SH-SY5Y (cell line): ENCODE data around the gene ATP8A2.

Experiments used
- GATA2 ChIP-seq: IDR thresholded peaks from 2 replicates; pipeline ENCODE4 v1.6.1; 2011; ENCODE audit warnings: mild to moderate bottlenecking, low read depth, low read length
- GATA3 ChIP-seq: IDR thresholded peaks from 2 replicates; pipeline ENCODE4 v1.6.1; 2011; ENCODE audit warnings: low read depth, mild to moderate bottlenecking, low read length, moderate library complexity

Gene ATP8A2

DNA sequence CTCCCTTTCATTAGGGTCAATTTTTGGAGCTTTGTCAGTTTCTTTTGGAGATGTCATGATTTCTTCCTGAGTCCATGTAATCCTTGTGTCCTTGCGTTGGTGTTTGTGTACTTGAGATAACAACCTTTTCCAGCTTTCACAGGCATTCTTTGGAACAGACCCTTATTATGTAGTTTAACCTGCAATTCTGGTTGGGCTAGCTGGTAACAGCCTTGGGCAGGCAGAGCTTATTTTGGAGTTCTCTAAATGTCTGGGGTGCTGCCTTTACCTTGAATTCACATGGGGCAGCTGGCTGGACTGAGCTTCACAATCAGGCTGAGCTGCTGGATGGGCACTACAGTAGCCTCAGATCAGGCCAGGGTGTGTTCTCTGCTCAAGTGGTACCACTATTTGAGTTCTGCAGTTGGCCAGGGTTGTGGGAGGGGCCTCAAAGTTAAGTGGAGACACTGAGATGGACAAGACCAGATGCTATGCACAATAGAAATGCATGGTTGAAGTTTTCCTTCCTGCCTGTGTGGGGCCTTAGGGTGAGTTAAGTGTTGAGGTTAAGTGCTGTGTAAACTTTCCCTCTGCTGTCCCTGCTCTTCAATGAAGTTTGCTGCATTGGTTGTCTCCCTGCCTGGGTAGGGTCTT lies 277.3 kb downstream of the ATP8A2 start:
- TF ChIP-seq GATA3 (no peak), GATA2 (no peak)

DNA sequence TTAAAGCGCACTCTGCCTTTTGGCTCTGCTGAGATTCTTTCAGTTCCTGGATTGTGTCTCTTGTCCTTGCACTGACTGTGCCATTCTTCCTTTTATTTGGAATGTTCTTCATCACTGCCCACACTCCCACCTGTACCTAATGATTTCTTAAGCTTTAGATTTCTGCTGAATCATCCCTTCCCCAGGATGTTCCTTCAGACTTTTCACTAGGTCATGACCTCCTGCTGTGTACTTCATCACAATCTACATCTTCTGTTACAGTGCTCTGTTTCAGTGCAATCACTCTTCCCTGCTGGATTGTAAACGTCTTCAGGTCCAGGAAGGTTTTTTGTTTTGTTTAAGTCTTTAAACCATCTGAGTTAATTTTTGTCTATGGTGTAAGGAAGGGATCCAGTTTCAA lies 281.0 kb downstream of the ATP8A2 start:
- TF ChIP-seq GATA3 (no peak), GATA2 (no peak)

- TF ChIP-seq GATA2 (no peak), GATA3 (no peak)
Measured at GRCh38 chr13:25654322-25654721, 282.5 kb downstream of the ATP8A2 start.

GRCh38 chr13:25657157-25657556 lies 285.4 kb downstream of the ATP8A2 start:
- TF ChIP-seq GATA2 (no peak), GATA3 (no peak)

- TF ChIP-seq GATA2 (0 out of 2 replicates have a peak, but pooled peaks have one; percentile 54), GATA3 (no peak)
Measured at GRCh38 chr13:25659091-25659795, 287.5 kb downstream of the ATP8A2 start.

GRCh38 chr13:25660996-25661395 lies 289.2 kb downstream of the ATP8A2 start:
- TF ChIP-seq GATA2 (no peak), GATA3 (no peak)

DNA sequence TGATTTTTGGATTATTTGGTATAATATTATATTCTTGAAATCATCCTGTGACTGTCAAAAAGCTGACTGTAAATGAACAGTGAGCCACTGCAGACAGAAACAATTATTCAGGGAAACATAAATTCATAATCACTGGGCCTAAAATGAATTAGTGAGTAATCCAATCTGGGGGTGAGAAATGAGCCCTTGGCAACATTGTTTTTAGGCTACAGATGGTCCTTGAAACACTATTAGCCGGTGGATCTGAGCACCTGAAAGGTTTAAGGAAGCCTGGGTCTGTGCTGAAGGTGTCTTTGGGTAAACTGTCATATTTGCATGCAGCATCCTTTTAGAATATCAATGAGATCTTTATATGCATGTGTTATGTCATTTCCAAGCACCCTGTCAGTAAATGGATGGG lies 290.7 kb downstream of the ATP8A2 start:
- TF ChIP-seq GATA3, result no peak
- TF ChIP-seq GATA2, result no peak

DNA sequence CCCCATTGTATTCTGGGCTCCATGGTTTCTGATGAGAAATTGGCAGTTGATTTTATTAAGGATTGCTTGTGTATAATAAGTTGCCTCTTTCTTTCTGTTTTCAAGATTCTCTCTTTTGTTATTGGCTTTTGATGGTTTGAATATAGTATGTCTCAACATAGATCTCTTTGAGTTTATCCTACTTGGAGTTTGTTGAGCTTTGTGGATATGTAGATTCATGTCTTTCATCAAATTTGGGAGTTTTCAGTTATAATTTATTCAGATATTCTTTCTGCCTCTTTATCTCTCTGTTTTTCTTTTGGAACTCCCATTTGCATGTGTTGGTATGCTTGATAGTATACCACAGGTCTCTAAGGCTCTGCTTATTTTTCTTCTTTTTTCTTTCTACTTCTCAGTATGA lies 296.6 kb downstream of the ATP8A2 start:
- TF ChIP-seq GATA2 (no peak), GATA3 (no peak)

DNA sequence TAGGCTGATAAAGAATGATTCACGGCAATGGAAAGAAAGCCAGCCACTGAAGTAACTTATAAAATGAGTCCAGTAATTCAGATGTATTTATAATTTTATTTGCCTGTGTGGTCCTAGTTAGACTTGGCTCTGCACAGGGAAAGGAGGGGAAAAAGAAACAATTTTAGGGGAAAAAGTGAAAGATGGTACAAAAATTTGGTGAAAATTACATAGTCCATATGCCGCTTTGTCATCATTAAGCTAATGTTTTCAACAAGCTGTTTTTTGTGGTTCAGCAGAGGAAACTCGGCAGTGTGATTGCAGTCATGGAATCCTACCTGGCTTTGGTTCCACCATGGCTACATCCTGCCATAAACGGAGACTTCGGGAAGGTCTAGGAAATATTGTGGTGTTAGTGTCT lies 301.9 kb downstream of the ATP8A2 start:
- TF ChIP-seq GATA2 (no peak), GATA3 (no peak)

GRCh38 chr13:25674371-25674770 lies 302.6 kb downstream of the ATP8A2 start:
- no peak for TF ChIP-seq GATA2
- no peak for TF ChIP-seq GATA3

DNA sequence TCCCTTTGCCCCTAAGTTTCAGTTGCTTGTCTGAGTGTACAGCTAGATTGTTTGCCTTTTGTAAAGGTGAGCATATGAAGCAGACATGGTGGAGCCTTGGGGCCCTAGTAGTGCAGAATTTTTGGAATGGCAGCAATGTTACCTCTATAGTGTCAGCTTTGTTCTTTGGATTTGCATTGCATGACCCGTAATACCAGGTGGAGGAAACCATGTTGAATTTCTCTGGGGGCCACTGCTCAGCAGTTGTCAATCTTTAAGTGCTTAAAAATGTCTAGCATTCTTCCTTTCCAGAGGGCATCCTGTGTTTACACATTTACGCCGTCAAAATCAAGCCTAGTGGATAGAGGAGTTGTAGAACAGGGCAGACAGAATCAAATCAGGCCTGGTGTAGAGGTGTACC lies 303.3 kb downstream of the ATP8A2 start:
- TF ChIP-seq GATA3 (no peak), GATA2 (no peak)

DNA sequence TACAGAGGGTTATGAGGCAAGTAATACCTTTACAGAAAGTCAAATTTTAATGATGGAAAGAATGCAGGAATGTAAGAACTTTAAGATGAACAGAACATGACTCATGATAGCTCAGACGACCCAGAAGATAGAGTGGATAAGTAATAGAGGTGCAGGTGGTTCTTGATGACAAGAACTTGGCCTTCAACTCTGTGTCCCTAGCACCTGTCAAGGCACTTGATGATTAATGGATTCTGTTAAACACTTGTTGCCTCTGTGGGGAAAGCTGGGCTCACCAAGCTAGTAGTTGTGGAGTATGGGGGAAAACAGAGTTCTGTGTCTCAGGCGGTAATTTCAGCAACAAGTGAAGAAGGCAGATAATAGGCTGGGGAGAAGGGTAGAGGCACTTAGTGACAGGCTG lies 306.2 kb downstream of the ATP8A2 start:
- TF ChIP-seq GATA3, result no peak
- no peak for TF ChIP-seq GATA2

DNA sequence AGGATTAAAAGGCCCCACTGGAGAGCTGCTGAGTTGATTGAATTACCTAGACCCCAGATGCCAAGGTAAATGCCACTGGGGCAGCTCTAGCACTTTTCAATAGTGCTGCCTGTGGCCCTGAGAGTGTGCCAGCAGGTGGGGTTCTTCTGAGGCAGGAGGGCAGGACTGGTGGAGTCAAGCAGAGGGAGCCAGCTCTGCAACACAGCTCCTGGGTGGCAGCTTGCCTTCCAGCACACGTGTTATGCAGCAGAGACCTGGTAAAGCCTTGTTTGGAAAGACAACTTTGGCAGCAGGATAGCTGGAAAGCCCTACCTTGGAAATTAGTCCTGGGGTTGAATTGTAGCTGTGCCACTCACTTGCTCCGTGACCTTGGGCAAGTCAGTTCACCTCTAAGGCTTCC lies 306.6 kb downstream of the ATP8A2 start:
- no peak for TF ChIP-seq GATA3
- TF ChIP-seq GATA2, result no peak

GRCh38 chr13:25679159-25679558 lies 307.4 kb downstream of the ATP8A2 start:
- TF ChIP-seq GATA3 (no peak), GATA2 (no peak)

DNA sequence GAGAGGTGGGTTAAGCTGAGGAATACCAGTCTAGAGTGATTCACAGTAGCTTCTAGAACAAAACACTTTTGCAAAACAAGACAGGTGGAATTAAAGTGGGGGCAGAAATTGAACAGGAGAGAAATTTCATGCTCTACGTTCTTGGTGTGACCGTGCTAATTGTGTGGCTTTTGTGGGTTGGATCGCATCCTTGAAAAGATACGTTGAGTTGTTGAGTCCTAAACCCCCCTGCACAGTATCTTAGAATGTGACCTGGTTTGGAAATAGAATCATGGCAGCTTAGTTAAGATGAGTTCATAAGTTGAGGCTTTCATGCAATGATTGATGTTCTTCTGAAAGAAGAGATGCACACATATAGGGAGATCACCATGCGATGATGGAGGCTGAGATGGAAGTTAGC lies 308.2 kb downstream of the ATP8A2 start:
- no peak for TF ChIP-seq GATA3
- no peak for TF ChIP-seq GATA2

DNA sequence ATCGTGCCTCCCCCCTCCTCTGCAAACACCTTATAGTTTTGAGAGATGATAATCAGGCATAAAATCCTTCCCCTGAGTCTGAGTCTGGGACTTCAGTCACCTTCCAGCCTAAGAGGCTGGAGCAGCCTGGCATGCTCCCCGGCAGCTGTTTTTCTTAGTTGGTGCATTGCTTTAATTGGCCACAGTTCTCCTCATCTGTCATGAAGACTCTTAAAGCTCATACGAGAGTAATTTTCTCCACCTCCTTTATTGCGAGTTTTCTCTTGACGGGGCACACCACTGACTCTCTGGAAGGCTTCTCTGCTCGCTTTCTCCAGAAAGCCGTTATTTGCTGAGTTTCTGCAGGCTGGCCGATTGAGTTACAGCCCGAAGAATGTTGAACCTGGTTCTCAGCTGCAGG lies 310.5 kb downstream of the ATP8A2 start:
- TF ChIP-seq GATA2 (no peak), GATA3 (no peak)
